Middle frontal gyrus (tissue), 1 donor: ENCODE data around the gene SPAG17.

Experiments used
- DNase-seq: peaks from one replicate; pipeline ENCODE4 v3.0.0-alpha.2; 2015; ENCODE audit warnings: low spot score; ENCODE audit errors: extremely low spot score

SPAG17 gene

DNA sequence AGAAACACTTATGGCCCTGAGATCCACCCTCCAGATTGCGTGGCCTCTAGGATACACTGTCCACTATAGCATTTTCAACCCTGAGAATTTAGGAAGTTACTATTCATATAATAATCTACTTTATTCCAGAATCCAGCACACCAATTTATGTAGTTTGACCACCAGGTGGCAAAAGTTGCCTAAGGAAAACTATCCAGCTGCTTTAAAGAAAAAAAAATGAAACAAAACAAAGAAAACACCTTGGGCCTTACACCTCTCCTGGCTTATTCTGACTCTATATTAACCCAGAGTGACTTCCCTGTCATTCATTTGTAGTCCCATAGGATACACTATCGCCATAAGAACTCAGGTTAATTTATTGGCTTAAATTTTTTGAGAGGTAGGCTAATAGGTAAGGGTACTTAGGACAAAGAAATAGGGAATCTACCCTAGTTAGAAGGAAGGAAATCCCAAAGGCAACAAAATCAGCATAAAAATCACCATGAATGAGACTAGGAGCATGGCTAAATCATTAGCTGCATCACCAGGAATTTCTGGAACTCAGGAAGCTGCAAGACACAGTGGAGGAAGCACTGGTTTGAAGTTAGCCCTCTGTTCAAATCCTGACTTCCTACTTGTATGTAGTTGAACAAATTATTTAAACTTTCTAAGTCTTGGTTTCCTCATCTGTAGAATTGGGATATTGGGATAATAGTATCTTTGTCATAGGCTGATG, 107.5 kb downstream of the SPAG17 start:
- DNase-seq = no peak

DNA sequence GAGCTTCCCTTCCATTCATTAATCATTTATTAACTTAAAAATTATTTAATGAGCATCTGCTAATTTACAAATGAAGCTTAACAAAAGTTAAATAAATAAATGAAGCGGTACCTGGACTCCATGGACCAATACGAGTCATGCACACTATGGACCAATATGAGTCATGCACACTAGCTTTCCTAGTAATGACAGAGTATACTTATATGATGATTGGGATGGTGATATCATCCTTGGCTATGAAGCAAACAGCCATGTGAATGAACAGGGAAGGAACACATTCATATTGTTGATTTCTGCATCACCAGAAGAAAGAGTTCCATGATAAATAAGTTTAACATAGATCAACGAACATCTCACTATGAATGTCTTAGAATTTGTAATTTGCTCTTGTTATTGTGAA, 109.9 kb downstream of the SPAG17 start:
- no peak for DNase-seq

GRCh38 chr1:118073648-118074435, 111.2 kb downstream of the SPAG17 start:
- DNase-seq = no peak

DNA sequence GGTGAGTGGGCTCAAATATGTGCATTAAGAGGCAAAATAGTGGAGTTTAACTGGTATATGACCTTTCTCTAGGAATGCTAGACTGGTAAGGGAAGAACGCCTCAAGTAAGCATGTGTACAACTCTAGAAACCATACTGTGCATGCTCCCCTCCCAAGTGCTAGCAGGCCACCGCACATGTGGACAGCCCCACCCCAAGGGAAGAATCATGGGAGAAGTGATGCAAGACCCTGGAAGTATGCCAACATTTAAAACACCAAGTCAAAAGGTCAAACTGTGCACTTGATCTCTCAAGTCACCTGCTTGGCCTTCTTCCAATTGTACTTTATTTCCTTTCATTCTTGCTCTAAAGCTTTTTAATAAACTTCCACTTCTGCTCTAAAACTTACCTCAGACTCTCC, 135.0 kb downstream of the SPAG17 start:
- DNase-seq = no peak

DNA sequence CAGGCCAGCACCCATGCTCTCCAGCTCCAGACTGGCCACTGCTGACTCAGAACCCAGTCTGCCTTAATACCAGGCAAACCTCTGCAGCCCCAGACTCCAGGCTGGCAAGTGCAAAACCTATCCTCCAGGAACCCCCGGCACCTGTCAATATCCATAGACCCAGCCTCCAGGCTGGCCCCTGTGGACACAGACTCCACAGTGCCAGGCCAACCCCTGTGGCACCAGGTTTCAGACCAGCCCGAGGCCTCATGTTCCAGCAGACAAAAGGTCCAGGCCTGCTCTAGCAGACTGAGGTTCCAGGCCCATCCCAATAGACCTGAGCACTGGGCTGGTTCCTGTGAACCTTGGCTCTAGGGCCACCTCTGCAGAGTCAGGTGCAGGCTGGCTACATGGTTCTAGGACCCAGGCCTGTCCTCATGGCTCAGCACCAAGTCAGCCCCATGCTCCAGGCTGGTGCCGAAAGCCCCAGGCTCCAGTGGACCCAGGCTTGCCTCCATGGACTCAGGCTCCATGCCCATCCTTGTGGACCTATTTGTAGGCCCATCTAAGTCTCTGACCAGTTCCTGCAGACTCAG, 137.3 kb downstream of the SPAG17 start:
- DNase-seq = no peak

- DNase-seq = no peak
These were observed 137.9 kb downstream of the SPAG17 start for GRCh38 chr1:118047006-118047649.

- no peak for DNase-seq
These were observed 141.4 kb downstream of the SPAG17 start for GRCh38 chr1:118043624-118044023.

DNA sequence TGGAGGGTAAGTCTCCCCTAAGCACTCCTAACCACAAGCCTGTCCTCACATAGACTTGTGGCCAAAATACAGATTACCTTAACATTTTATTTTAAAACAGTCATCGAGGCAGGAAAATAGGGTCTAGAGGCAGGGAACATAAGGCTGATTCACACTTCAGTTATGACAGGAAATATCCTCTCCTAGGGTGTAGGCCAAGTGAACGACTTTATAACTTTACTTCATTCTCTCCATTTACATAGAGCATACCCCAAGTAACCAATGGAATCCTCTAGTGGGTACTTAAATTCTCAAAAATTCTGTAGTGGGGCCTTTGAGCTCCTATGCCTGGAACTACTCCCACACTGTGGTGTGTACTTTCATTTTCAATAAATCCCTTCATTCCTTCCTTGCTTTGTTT, 142.5 kb downstream of the SPAG17 start:
- no peak for DNase-seq

DNA sequence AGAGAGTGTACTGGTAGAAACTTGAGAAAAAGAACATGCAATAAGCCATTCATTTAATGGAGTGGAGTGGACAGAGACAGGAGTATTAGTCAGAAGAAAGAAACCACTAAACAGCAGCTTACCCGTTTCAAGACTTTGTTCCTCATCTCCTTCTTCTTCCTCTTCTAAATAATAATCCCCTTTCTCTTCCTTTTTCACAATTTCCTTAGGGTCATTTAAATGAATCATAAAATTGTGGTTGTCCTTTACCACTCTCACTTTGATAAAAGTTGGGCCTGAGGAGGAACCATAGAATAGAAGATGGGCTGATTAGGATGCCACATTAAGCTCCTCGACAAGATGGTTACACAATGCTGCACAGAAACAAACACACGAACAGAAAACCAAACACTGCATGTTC, 145.9 kb downstream of the SPAG17 start:
- no peak for DNase-seq

DNA sequence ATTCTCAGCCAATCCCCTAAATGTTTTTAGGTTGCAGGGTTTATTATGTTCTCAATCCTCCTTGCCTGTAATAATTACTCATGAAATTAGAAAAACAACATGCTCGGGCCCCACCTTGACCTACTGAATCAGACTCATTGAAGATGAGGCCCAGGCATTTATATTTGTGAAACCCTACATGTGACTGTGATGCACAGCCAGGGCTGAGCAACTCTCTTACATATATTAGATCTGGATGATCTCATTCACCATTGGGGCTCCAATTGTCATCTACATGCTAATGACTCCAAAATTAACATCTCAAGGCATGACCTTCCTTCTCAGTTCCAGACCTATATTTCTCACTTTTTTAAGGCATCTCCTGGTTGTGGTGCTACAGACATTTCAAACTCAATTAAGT, 152.1 kb downstream of the SPAG17 start:
- no peak for DNase-seq

GRCh38 chr1:118028267-118028666, 156.8 kb downstream of the SPAG17 start:
- no peak for DNase-seq

GRCh38 chr1:118023199-118023598, 161.8 kb downstream of the SPAG17 start:
- DNase-seq = no peak

DNA sequence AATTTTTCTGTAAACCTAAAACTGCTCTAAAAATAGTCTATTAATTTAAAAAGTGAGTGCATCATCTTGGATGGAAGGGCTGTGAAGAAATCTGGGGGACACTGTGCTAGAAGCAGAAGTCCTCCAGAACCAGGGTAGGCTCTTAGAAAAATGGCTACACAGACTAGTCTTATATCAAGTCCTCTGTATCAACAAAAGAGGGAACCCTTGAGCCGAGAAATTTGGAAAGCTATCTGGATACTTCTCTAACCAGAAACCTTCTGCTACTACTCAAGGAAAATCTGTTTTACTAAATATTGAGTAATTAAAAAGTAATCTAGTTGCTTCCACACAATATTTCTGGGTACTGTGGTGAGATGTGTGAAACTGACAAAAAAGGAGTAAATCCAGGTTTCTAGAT, 163.4 kb downstream of the SPAG17 start:
- DNase-seq = no peak

DNA sequence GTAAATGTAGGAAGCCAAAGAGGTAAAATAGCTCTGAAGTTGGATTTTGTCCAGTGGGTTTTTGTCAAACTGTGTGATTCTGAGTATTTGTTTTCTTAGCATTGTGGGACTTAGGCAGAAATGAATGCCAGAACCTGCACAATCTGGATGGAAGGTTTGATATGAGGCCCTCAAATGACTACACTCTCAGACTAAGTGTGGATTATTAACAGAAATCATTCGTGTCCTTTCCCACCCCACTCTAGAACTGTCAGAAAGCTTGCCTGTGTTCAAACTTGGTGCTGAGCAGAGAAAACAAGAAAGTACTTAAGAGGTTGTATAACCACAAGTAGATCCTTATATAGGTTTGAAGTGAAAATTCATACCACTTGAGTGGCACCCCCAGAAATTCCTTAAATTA, 167.0 kb downstream of the SPAG17 start:
- DNase-seq = no peak

DNA sequence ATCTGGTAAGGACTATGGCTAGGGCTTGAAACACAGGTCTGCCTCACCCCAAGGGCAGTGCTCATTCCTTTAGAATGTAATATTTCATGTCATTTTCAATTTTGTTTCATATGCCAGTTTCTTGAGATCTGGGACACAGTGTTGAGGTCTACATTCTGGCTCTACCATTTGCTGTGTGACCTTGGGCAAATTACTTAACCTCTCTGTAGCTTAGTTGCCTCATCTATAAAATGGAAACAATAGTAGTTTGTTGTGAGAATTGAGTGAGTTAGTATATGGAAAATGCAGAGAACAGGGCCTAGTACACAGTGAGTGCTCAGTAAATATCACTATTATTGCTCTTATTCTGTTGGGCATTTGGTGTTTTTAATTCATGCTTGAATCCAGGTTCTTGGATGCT, 171.1 kb downstream of the SPAG17 start:
- no peak for DNase-seq

GRCh38 chr1:118013336-118013735, 171.7 kb downstream of the SPAG17 start:
- no peak for DNase-seq

GRCh38 chr1:118012515-118013124, 172.4 kb downstream of the SPAG17 start:
- no peak for DNase-seq

- no peak for DNase-seq
These were observed 177.0 kb downstream of the SPAG17 start for GRCh38 chr1:118008011-118008410.

- DNase-seq = no peak
These were observed 177.6 kb downstream of the SPAG17 start for GRCh38 chr1:118007391-118007790.

- DNase-seq = no peak
These were observed 180.7 kb downstream of the SPAG17 start for GRCh38 chr1:118004312-118004711.

DNA sequence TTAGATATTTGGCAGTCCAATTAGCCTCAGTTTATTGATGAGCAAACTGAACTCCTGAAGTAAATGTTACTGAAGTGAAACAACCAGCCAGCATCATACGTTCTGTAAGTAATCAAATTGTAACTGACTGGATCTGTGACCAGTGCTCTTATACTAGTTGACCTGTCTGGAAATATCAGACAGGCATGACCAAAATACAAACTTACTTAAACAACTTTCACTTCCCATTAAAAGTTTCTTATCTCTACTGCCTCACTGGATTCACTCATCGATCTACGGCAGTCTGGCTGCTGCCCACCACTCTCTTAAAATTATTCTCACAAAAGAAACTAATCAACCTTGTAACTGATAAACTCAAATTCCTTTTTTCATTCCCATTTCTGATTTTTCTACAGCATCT, 199.1 kb downstream of the SPAG17 start:
- DNase-seq = no peak

DNA sequence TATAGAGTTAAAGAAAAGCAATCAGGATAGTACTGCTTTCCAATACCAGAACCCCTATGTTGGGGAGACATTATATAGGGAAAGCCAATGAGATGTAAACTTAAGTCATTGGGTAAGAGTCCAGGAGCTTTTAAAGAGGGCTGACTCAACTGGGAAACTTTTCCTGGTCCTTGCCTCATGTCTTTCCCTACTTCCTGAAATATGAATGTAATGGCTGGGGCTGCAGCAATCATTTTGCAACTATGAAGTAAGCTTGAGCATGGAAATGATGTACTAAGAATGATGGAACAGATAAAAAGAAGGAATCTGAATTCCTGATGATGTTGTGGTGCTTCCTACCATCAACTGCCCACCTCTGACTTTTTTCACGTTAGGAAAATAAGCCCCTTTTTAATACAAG, 199.8 kb downstream of the SPAG17 start:
- no peak for DNase-seq
